GM21526 (cell line): ENCODE data around the gene PPWD1.
"Not testable (repeated sequence)": the region's sequence is repeated elsewhere in the genome, so short reads cannot be mapped to it uniquely, and the experiment has no call there.

Experiments used
- ATAC-seq: cut with Tn5 transposase; IDR thresholded peaks from one replicate; pipeline ENCODE4 v1.9.1; 2021; ENCODE audit warnings: moderate library complexity; ENCODE audit not compliant: unreplicated experiment, low FRiP score

Gene PPWD1

DNA sequence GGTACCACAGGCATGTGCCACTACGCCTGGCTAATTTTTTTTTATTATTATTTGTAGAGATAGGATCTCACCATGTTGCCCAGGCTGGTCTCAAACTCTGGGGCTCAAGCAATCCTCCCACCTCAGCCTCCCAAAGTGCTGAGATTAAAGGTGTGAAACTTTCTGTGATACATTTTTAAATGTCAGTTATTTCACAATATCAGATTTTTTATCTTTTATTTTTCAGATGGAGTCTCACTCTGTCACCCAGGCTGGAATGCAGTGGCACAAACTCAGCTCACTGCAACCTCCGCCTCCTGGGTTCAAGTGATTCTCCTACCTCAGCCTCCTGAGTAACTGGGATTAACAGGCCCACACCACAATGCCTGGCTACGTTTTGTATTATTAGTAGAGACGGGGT, 58.9 kb downstream of the PPWD1 start:
- ATAC-seq = not testable (repeated sequence)

- ATAC-seq = no peak
Observed at GRCh38 chr5:65623482-65623881, 60.4 kb downstream of the PPWD1 start.

- ATAC-seq = peak; percentile 94
Observed at GRCh38 chr5:65624025-65624570, 61.0 kb downstream of the PPWD1 start, which contains the start of gene TRIM23. TSS of gene TRIM23 (minus strand) at chr5:65624333. CDS start at chr5:65624274, 59 bp downstream.

DNA sequence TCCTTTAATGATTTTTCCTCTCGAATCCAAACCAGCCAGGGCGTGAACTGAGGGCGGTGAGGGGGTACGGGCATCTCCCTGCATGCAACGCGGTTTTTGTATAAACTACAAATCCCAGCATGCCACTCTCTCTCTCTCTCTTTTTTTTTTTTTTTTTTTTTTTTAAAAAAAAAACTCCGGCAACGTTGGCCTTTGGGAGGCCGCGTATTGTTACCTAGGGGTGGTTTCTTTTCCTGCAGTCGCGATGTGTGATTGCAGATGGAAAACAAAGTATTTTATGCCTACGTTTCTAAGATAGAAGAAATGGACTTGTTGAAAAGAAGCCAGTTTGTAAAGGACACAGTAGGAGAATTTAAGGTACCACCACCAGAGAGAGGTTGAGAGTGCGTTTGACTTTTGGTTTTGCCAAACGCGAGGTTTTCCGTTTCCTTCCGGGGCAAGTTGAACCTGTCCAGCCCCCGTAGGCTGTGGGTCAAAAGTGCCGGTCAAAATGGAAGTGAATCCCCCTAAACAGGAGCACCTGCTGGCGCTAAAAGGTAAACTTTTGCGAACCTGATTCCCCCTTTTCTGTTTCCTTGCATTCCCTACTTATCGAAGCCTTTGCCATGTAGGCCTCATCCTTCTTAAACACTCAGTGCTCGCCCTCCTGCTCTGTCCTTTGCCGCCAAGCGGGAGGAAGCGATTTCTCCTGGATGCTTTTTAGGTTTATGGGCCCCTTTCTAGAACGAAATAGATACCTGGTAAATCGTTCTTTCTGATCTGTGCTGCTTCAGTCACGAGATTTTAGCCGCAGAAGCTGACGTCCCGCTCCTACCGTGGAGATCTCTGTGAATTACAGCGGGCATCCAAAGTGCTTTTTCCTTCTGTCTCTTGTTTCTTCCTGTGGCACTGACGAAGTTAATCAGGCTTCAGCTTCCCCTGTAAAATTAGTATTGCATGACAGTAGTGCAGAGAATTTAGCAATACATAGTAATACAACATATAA, 61.8 kb downstream of the PPWD1 start, which contains the start of the genes SHLD3 and TRAPPC13:
Gene SHLD3, plus strand, starts transcription at position 457 of the 985 bp plus-strand sequence. CDS start 4,561 bp downstream, outside the sequence.
Gene TRAPPC13, plus strand, starts transcription at position 457 of the 985 bp plus-strand sequence. Its CDS starts 34 bp downstream, at position 491.
- peak; percentile 71 for ATAC-seq

- no peak for ATAC-seq
Observed at GRCh38 chr5:65625743-65626142, 62.6 kb downstream of the PPWD1 start.

DNA sequence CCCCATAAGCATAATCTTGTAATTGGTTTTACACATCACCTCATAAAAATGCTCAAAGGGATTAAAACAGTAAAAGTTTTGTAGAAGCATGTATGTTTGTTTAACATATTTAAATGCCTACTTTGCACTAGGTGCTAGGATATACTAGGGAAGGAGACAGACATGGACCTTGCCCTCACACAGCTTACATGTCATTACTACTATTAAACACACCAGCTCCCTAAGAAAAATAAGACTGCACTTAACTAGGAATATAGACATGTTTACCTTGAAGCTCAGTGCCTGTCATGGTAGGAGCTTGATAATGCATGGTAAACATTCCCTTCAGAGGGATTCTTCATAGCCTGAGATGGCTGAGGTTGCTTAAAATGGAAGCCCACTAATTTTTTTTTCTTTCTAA, 67.9 kb downstream of the PPWD1 start:
- ATAC-seq = no peak
